BLaER1 treated with 17β-estradiol and CSF1 and Interleukin-3, amounts not matched to agents 10 nM and 100 nM (cell line): ENCODE measurements around the gene GDF2.

Experiments
- H3K27ac ChIP-seq, 11 experiments: shearing (Covaris generic); formaldehyde crosslinking; 2 replicates each; pipeline ENCODE4 v1.8.1; 2022
- H3K27me3 ChIP-seq, 11 experiments: shearing (Covaris generic); formaldehyde crosslinking; 2 replicates each; pipeline ENCODE4 v1.8.1; 2022
- H3K36me3 ChIP-seq, 11 experiments: shearing (Covaris generic); formaldehyde crosslinking; 2 replicates each; pipeline ENCODE4 v1.8.1; 2022
- H3K4me1 ChIP-seq, 10 experiments: shearing (Covaris generic); formaldehyde crosslinking; 2 replicates each; pipeline ENCODE4 v1.8.1; 2022
- H3K4me2 ChIP-seq, 11 experiments: shearing (Covaris generic); formaldehyde crosslinking; 2 replicates each; pipeline ENCODE4 v1.8.1; 2022
- H3K4me3 ChIP-seq, 10 experiments: shearing (Covaris generic); formaldehyde crosslinking; 2 replicates each; pipeline ENCODE4 v1.8.1; 2022
- H3K9ac ChIP-seq, 11 experiments: shearing (Covaris generic); formaldehyde crosslinking; 2 replicates each; pipeline ENCODE4 v1.8.1; 2022
- H3K9me3 ChIP-seq, 11 experiments: shearing (Covaris generic); formaldehyde crosslinking; replicated peaks in 1 of 11; 2 replicates each; pipeline ENCODE4 v1.8.1; 2022
- H4K20me1 ChIP-seq, 11 experiments: shearing (Covaris generic); formaldehyde crosslinking; 2 replicates each; pipeline ENCODE4 v1.8.1; 2022
- Cebpa-rat ChIP-seq, 11 experiments: shearing (Covaris generic); IDR thresholded peaks; 2 replicates each; pipeline ENCODE4 v1.8.1; 2022

Gene GDF2

DNA sequence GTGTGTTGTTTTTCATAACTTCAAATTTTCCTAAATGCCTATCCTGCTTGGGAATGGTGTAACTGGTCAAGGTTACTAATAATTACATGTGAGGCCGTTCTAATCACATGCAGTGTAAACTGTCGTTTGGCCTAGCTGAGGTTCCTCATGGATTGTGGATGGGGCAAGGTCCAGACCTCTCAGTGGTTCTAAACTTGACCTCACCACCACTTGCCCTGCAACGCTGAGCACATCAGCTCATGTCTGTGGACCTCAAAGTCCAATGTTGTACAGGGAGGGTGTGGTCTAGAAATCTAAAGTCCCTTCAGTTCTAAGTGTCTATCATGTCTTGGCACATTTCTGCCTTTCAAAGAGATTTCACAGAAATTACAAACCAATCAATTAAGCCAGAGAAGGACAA lies 41.5 kb downstream of the GDF2 start:
- no peaks in the 10 kb centered on the region for H4K20me1 ChIP-seq
- H3K36me3 ChIP-seq = no peaks in the 10 kb centered on the region
- H3K4me1 ChIP-seq = peaks cover 0 to 26% (median 17%) of the 10 kb centered on the region in 10 experiments; a peak in 13 of 20 replicates
- H3K4me3 ChIP-seq = no peak overlapping the region
- H3K27ac ChIP-seq = no peak overlapping the region
- H3K27me3 ChIP-seq = no peaks in the 10 kb centered on the region
- no peak for TF ChIP-seq Cebpa-rat (IDR thresholded peaks at IDR 0.05)
- H3K9ac ChIP-seq = no peak overlapping the region
- H3K4me2 ChIP-seq = no peak overlapping the region
- H3K9me3 ChIP-seq = no peaks in the 10 kb centered on the region

DNA sequence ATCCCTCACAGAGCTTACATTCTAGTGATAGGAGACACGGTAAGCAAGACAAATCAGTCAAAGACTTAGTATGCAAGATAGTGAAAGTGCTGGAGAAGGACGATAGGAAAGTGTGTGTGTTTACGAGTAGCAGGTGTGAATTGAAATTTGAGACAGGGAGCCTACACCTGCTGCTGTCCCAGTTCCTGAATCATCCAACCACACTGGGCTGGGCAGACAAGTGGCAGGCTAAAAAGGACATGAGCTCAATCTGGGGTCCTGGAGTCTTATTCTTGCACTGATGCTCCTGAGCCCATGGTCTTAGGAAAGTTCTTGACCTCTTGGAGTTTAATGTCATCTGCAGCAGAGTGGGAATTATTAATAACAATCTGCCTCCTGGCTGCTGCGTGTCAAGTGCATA lies 42.1 kb downstream of the GDF2 start:
- no peak overlapping the region for H3K27ac ChIP-seq
- H3K4me2 ChIP-seq = no peak overlapping the region
- no peaks in the 10 kb centered on the region for H3K36me3 ChIP-seq

DNA sequence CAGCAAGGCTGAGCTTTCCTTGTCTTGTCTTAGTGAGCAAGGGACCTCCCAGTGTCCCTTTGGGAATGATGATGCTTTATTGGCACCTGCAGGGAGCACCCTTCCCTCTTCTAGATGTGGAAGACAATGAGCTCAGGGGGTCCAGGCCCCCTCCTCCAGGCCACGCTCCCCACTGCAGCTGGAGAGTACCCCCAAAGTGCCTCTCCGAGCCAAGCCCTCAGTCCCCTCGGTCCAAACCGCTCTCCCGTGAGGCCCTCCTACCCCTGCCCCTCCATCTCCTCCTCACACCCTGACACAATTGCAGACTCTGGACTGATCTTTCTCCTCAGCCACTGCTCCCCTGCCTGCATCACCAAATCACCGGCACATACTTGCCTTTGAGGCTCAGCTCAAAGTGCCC lies 42.7 kb downstream of the GDF2 start:
- no peak for TF ChIP-seq Cebpa-rat (IDR thresholded peaks at IDR 0.05)
- Histone ChIP-seq H3K4me1 (peaks cover 0 to 32% (median 17%) of the 10 kb centered on the region in 10 experiments; a peak in 13 of 20 replicates), H3K36me3 (no peaks in the 10 kb centered on the region), H3K9ac (no peak overlapping the region), H3K27ac (no peak overlapping the region), H4K20me1 (no peaks in the 10 kb centered on the region), H3K4me3 (no peak overlapping the region), H3K9me3 (no peaks in the 10 kb centered on the region), H3K4me2 (no peak overlapping the region), H3K27me3 (no peaks in the 10 kb centered on the region)

More for the DNA sequence above, 42.1 kb downstream of the GDF2 start:
- Histone ChIP-seq H3K27me3 (no peaks in the 10 kb centered on the region), H3K4me3 (no peak overlapping the region), H3K4me1 (peaks cover 0 to 30% (median 17%) of the 10 kb centered on the region in 10 experiments; a peak in 13 of 20 replicates), H3K9ac (no peak overlapping the region), H4K20me1 (no peaks in the 10 kb centered on the region), H3K9me3 (no peaks in the 10 kb centered on the region)
- no peak for TF ChIP-seq Cebpa-rat (IDR thresholded peaks at IDR 0.05)

DNA sequence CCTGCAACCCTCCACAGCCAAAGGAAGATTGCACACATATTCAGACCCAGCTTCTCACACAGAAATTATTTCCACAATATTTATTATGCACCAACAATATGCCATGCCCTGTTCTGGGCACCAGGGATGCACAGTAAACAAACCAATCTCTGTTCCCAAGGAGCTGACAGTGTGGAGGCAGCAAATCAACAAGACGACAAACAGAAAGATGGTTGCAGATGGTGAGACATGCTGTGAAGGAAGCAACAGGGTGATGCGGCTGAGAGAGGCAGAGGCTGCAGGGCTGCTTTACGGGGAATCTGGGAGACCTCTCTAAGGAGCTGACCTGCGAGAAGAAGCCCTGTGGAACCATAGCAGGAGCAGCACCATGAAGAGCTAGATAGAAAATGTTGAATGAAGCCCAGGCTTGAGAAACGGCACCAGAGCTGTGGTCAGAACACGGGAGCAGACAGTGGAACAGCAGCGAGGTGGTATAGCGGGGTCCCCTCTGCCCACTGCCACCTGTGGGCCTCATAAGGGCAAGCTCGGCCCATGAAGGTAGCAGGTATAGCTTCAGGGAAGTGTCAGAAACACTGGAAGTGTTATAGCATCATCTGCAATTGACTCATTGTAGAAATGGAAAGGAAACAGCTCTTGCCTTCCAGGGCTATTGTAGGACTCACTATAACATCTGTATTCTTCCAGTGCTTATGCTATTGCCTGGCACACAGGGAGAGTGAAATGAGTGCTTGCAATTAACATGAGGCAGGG lies 43.4 kb downstream of the GDF2 start:
- Histone ChIP-seq H3K27ac (no peak overlapping the region), H3K27me3 (no peaks in the 10 kb centered on the region), H3K9ac (no peak overlapping the region), H3K36me3 (no peaks in the 10 kb centered on the region), H3K4me1 (peaks cover 0 to 33% (median 15%) of the 10 kb centered on the region in 10 experiments; a peak in 12 of 20 replicates), H4K20me1 (no peaks in the 10 kb centered on the region), H3K9me3 (no peaks in the 10 kb centered on the region), H3K4me3 (no peak overlapping the region), H3K4me2 (no peak overlapping the region)
- no peak for TF ChIP-seq Cebpa-rat (IDR thresholded peaks at IDR 0.05)

DNA sequence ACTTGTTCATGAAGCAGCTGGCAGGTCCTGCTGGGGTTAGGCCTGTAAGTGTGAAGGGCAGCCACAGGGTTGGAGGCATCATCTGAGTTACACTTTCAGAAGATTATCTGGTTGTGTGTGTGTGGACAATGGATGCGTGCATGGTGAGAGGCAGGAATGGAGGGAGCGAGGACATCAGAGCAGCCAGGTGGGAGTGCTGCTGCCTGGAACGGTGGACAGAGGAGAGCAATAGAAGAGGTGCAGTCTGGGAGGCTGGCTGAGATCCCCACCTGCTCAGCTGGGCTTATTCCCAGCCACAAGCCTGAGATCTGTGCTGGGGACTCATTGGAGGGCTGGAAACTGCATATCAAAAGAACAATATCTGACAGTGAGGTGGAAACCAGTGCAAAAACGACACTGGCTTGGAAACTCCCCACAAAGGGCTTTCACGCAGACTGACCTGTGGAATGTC lies 44.0 kb downstream of the GDF2 start:
- H3K9ac ChIP-seq = no peak overlapping the region
- no peaks in the 10 kb centered on the region for H3K9me3 ChIP-seq

DNA sequence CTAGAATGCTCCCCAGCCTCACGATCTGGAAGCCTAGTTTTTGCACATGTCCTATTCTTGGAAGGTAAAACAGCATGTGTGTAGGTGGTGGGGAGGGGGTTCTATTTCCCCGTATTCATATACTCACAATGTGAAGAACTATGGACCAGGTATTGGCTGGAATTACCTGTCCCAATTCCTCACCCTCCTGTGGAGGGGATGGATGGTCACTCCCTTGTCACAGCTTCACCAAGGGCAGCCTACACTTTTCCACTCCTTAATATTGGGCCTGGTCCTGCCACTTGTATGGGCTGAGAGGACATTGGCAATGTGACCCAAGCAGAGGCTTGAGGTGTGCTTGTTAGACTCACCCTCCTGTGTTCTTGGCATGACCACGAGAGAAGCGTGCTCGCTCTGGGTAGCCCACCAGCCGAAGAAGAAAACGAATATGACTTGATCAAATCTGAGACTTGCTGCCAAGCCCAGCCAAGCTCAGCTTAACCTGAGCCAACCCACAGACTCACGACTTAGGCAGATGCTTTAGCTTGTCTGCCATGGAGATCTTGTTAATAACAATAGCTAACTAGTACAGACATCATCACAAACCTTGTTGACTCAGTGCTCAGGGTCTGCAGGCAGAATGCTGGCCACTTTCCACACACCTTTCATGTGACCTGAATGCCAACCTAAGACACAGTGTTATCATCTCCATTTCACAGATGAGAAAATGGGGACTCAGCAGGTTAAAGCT lies 44.6 kb downstream of the GDF2 start:
- Histone ChIP-seq H3K27ac (no peak overlapping the region), H3K9ac (no peak overlapping the region)

More for the DNA sequence above, 44.0 kb downstream of the GDF2 start:
- Histone ChIP-seq H3K27me3 (no peaks in the 10 kb centered on the region), H4K20me1 (no peaks in the 10 kb centered on the region), H3K4me3 (no peak overlapping the region), H3K4me1 (peaks cover 0 to 38% (median 20%) of the 10 kb centered on the region in 10 experiments; a peak in 14 of 20 replicates), H3K4me2 (no peak overlapping the region), H3K27ac (no peak overlapping the region), H3K36me3 (no peaks in the 10 kb centered on the region)
- no peak for TF ChIP-seq Cebpa-rat (IDR thresholded peaks at IDR 0.05)

DNA sequence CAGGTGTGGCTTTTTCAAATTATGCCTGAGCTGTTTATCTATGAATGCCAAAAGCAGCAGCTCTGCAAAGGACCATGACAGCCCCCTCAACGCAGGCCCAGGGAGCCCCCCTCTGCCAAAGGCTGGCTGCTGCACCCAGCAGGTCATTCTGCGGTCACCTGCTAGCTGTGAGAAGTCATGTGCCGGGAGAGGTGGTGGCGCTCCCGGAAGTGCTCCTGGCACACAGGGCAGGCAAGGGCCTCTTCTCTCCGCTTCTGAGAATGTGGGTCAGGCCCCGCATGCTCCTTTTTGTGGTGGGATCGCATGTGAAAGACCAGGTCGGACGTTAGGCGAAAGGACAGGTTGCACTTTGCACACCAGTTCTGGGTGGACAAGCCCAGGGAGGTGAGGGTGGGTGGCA lies 45.4 kb downstream of the GDF2 start:
- Histone ChIP-seq H3K9ac (no peak overlapping the region), H3K27ac (no peak overlapping the region), H3K4me2 (peak overlapping the region in 7 of 11 experiments; percentile 6 to 46 (median 38); a peak in 10 of 22 replicates), H3K36me3 (no peaks in the 10 kb centered on the region), H4K20me1 (no peaks in the 10 kb centered on the region), H3K27me3 (no peaks in the 10 kb centered on the region), H3K9me3 (no peaks in the 10 kb centered on the region), H3K4me1 (peaks cover 0 to 45% (median 23%) of the 10 kb centered on the region in 10 experiments; a peak in 19 of 20 replicates), H3K4me3 (no peak overlapping the region)
- TF ChIP-seq Cebpa-rat (IDR thresholded peaks at IDR 0.05) = no peak

More for the DNA sequence above, 44.6 kb downstream of the GDF2 start:
- Histone ChIP-seq H4K20me1 (no peaks in the 10 kb centered on the region), H3K4me2 (0 out of 22 replicates have a peak overlapping the region, but pooled peaks of 1 of the 11 experiments have one; percentile 46), H3K36me3 (no peaks in the 10 kb centered on the region), H3K4me3 (no peak overlapping the region), H3K9me3 (no peaks in the 10 kb centered on the region), H3K4me1 (peaks cover 0 to 42% (median 20%) of the 10 kb centered on the region in 10 experiments; a peak in 14 of 20 replicates), H3K27me3 (no peaks in the 10 kb centered on the region)
- TF ChIP-seq Cebpa-rat (IDR thresholded peaks at IDR 0.05) = no peak

DNA sequence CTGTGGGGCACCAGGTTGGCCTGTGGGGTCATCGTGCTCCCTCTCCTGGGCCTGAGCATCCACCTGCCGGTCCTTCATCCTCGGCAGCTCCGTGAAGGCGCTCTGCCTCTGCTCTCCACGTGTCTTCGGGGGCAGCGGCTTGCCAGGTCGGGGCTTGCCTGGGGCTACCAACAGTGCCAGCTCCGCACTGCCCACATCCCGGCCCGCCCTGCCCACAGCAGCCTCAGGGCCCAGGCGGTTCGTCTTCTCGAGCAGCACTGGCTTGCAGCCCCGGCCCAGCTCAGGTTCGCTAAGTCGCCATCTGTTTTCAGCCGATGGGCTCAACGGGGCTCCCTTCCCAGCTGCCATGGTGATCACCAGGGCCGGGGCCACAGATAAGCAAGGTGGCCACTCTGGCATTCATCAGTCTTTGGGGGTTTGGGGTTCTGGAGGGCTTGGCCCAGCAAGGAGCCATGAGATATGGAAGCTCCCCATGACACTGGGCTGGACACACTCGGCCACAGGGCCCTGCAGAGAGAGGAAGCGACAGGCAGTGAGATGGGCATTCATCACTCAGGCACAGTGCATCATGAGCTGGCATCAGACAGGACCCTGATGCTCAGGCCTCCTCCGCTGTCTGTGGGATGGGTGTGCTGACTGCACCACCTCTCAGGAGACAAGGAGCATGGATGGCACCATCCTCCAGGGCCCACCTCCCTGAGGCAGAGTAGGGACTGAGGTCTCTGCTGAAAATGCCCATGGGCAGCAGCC lies 46.4 kb downstream of the GDF2 start:
- no peak overlapping the region for H3K4me3 ChIP-seq
- H3K9ac ChIP-seq = no peak overlapping the region
- peaks cover 0 to 50% (median 29%) of the 10 kb centered on the region in 10 experiments; a peak in 19 of 20 replicates for H3K4me1 ChIP-seq
- no peaks in the 10 kb centered on the region for H3K27me3 ChIP-seq
- no peak overlapping the region for H3K27ac ChIP-seq
- no peaks in the 10 kb centered on the region for H3K36me3 ChIP-seq
- peak overlapping the region in 7 of 11 experiments; percentile 6 to 46 (median 38); a peak in 11 of 22 replicates for H3K4me2 ChIP-seq
- H4K20me1 ChIP-seq = no peaks in the 10 kb centered on the region
- H3K9me3 ChIP-seq = no peaks in the 10 kb centered on the region
- no peak for TF ChIP-seq Cebpa-rat (IDR thresholded peaks at IDR 0.05)
